ENCODE data around the gene TBC1D10A. TPM values are rescaled to one million over a fixed set of nuclear protein-coding genes. Genes with fewer than 3 reads are reported as not detected.

The TBC1D10A gene
- total RNA-seq, 1 experiment from 2014 or later = 8.4 TPM

DNA sequence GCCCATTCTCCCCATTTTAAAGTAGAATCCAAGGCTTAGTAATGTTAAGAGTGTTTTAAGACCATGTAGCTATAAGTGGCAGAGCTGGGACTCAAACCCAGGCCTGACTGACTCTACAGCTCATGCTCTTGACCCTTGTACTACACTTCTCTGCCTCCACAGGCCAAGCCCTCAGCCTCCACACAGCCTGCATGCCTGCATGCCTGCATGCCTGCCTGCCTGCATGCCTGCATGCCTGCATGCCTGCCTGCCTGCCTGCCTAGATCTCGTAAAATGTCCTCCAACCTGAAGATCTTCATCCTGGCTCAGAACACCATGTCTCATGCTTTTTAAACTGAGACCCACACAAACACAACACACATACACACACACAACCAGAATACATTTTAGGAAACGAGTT is 18.6 kb downstream of the TBC1D10A start:
- Histone ChIP-seq H2BK20ac (ENCODE audit: low read depth, low read length, poor library complexity, severe bottlenecking) (no peak overlapping the region), H3K56ac (ENCODE audit: insufficient read length, low read depth, low read length) (no peak overlapping the region), H2BK12ac (ENCODE audit: insufficient read length, low read depth, low read length) (no peak overlapping the region), H2AFZ (ENCODE audit: low read length) (no peak overlapping the region), H3K27ac (ENCODE audit: insufficient read length, low read depth, low read length) (no peak overlapping the region), H4K5ac (ENCODE audit: insufficient read length, low read depth, low read length) (no peak overlapping the region), H3K18ac (ENCODE audit: insufficient read length, low read depth, low read length) (no peak overlapping the region), H2AK5ac (ENCODE audit: insufficient read length, low read length) (no peak overlapping the region), H3K9me3 (ENCODE audit: control insufficient read depth, low read depth, low read length) (no peaks in the 10 kb centered on the region), H3K9ac (ENCODE audit: extremely low read depth, insufficient read length, low read length) (no peak overlapping the region), H3K14ac (ENCODE audit: insufficient read depth, low read length) (no peak overlapping the region), H3K4ac (ENCODE audit: low read depth, low read length) (no peak overlapping the region), H3K23ac (ENCODE audit: insufficient read length, low read depth, low read length) (no peak overlapping the region), H3K27me3 (ENCODE audit: insufficient read depth, low read length) (no peaks in the 10 kb centered on the region), H3K79me2 (ENCODE audit: insufficient read depth, low read length) (no peaks in the 10 kb centered on the region), H3T11ph (ENCODE audit: low read length) (no peak overlapping the region), H4K20me1 (ENCODE audit: control insufficient read depth, insufficient read depth, insufficient read length) (no peaks in the 10 kb centered on the region), H3K79me1 (ENCODE audit: insufficient read depth, low read depth, low read length, poor library complexity, severe bottlenecking) (no peaks in the 10 kb centered on the region), H2BK15ac (ENCODE audit: low read depth, low read length) (no peak overlapping the region), H3K4me2 (ENCODE audit: insufficient read depth, insufficient read length, low read length) (no peak overlapping the region), H2BK120ac (ENCODE audit: low read depth, low read length, poor library complexity, severe bottlenecking) (no peak overlapping the region), H4K8ac (replicated peaks; ENCODE audit: insufficient read length, low read depth, low read length) (no peak overlapping the region), H2BK5ac (ENCODE audit: insufficient read length, low read length) (no peak overlapping the region), H3K23me2 (ENCODE audit: insufficient read length, low read depth, low read length, poor library complexity, severe bottlenecking) (no peaks in the 10 kb centered on the region), H4K91ac (ENCODE audit: insufficient read length, low read depth, low read length) (no peak overlapping the region), H3K4me1 (ENCODE audit: insufficient read depth, low read length) (no peaks in the 10 kb centered on the region; the same call in 1 of the 2 replicates)
- Mint-ChIP-seq H3K27me3 (ENCODE audit: low read depth) (no peaks in the 10 kb centered on the region; the same call in 1 of the 2 replicates), H3K4me3 (no peak overlapping the region), H3K9me3 (no peaks in the 10 kb centered on the region; a peak in 1 of 5 replicates), H3K4me1 (peaks cover 11% of the 10 kb centered on the region in 2 experiments), H3K36me3 (ENCODE audit: insufficient read depth in 1 of 3, low read depth in 3 of 3) (no peaks in the 10 kb centered on the region), H3K27ac (peak overlapping the region in 1 of 3 experiments; percentile 2; a peak in 2 of 7 replicates)
- no CpG with 5 or more reads among the region's 2 CpGs for WGBS (ENCODE audit: extremely low coverage, insufficient read length, low lambda C conversion rate)
- DNase-seq = no peak
- TF ChIP-seq, protein P1, sequence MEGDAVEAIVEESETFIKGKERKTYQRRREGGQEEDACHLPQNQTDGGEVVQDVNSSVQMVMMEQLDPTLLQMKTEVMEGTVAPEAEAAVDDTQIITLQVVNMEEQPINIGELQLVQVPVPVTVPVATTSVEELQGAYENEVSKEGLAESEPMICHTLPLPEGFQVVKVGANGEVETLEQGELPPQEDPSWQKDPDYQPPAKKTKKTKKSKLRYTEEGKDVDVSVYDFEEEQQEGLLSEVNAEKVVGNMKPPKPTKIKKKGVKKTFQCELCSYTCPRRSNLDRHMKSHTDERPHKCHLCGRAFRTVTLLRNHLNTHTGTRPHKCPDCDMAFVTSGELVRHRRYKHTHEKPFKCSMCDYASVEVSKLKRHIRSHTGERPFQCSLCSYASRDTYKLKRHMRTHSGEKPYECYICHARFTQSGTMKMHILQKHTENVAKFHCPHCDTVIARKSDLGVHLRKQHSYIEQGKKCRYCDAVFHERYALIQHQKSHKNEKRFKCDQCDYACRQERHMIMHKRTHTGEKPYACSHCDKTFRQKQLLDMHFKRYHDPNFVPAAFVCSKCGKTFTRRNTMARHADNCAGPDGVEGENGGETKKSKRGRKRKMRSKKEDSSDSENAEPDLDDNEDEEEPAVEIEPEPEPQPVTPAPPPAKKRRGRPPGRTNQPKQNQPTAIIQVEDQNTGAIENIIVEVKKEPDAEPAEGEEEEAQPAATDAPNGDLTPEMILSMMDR (conservative IDR thresholded peaks at IDR 0.05) = no peak

Data from H9 (cell line).